Mesodermal cell (in vitro differentiated cells): ENCODE data around the gene CC2D1B. TPM values are rescaled to one million over a fixed set of nuclear protein-coding genes. Genes with fewer than 3 reads are reported as not detected.

ENCODE experiments used
- H3K27ac ChIP-seq: 2 replicates; pipeline ENCODE4 v1.7.0; 2013; ENCODE audit warnings: mild to moderate bottlenecking, low read depth, low read length, moderate library complexity; ENCODE audit not compliant: severe bottlenecking
- H3K36me3 ChIP-seq: 2 replicates; pipeline ENCODE4 v1.7.1; 2013; ENCODE audit warnings: mild to moderate bottlenecking, low read length, moderate library complexity; ENCODE audit not compliant: control insufficient read depth, insufficient read depth
- H3K4me1 ChIP-seq: one replicate; pipeline ENCODE4 v1.7.1; 2013; ENCODE audit warnings: mild to moderate bottlenecking, low read length; ENCODE audit not compliant: insufficient read depth, control insufficient read depth, poor library complexity, severe bottlenecking
- H3K4me3 ChIP-seq: 2 replicates; pipeline ENCODE4 v1.7.0; 2013; ENCODE audit warnings: low read length, control low read depth, mild to moderate bottlenecking; ENCODE audit not compliant: insufficient read depth, poor library complexity, severe bottlenecking; ENCODE audit errors: extremely low read depth
- H3K9me3 ChIP-seq: 2 replicates; pipeline ENCODE4 v1.7.1; 2013; ENCODE audit warnings: mild to moderate bottlenecking, low read length, moderate library complexity; ENCODE audit not compliant: control insufficient read depth
- WGBS, 2 experiments: methylation state at CpG; one replicate each; pipeline ENCODE4 v1.1.5; 2013; ENCODE audit warnings: missing lambda C conversion rate in 2 of 2; ENCODE audit not compliant: insufficient coverage in 2 of 2; 5-methylcytosine and 5-hydroxymethylcytosine counted together
- polyA plus RNA-seq, 2 experiments: library from polyadenylated mRNA; stranded (reverse); fragments of 50-300 nt; gene quantifications; one replicate each; pipeline ENCODE4 v1.2.3, GENCODE V29; 2013

CC2D1B gene, protein sequence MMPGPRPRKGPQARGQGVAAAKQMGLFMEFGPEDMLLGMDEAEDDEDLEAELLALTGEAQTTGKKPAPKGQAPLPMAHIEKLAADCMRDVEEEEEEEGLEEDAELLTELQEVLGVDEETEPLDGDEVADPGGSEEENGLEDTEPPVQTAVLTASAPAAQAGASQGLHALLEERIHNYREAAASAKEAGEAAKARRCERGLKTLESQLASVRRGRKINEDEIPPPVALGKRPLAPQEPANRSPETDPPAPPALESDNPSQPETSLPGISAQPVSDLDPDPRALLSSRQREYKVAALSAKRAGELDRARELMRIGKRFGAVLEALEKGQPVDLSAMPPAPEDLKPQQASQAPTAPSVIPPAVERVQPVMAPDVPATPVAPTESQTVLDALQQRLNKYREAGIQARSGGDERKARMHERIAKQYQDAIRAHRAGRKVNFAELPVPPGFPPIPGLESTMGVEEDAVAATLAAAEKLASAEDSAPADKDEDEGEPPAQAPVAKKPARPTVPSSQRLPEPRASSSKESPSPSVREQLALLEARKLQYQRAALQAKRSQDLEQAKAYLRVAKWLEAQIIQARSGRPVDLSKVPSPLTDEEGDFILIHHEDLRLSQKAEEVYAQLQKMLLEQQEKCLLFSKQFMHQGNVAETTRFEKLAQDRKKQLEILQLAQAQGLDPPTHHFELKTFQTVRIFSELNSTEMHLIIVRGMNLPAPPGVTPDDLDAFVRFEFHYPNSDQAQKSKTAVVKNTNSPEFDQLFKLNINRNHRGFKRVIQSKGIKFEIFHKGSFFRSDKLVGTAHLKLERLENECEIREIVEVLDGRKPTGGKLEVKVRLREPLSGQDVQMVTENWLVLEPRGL
- 15.2 TPM for polyA plus RNA-seq (2013, experiment 1 of 2)
- polyA plus RNA-seq (2013, experiment 2 of 2), result 14.3 TPM

DNA sequence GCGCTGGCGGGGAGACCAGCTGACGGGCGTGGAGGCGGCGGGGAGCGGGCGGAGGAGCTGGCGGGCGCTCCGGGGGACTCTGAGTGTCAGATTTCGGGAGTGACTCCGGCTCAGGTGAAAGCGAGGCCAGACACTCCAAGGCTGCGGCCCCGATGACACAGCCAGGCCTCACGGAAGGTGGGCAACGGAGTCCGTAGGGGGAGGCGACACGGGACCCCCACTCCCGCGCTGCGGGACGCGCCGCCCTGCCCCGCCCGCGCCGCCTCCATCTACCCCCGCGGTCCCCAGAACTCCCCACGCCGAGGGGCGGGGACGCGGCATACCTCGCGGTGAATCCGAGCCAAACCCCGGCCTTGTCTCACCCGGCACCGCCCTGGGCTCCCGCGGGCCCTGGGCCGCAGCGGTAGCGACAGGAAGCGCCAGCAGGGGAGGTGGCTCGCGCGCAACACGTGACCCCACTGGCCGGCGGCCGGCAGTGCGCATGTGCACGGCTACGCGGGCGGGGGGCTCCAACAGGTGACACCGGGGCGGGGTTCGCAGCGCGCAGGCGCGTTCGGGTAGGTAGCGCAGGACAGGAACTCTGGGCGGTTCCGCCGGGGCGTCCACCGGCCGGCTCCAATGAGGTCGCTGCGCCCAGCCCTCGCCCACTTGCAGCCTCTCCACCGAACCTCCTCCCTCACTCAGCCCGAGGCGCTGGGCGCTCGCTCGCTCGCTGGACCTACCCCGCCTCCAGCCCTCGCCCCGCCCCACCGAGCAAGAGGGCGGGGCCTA, at the start of gene CC2D1B:
TSS of gene CC2D1B (minus strand) at position 460 of the 771 bp plus-strand sequence. CDS start 1,585 bp downstream, outside the sequence.
- Histone ChIP-seq H3K9me3 (no peaks in the 10 kb centered on the region), H3K4me3 (peak within 1 kb of the TSS; percentile 95), H3K36me3 (peaks cover 39% of the 10 kb centered on the region), H3K27ac (peak within 1 kb of the TSS; percentile 87), H3K4me1 (peaks cover 8% of the 10 kb centered on the region)
- 1% methylated on average over 63 to 67 of the region's 92 CpGs for WGBS, 2 experiments

DNA sequence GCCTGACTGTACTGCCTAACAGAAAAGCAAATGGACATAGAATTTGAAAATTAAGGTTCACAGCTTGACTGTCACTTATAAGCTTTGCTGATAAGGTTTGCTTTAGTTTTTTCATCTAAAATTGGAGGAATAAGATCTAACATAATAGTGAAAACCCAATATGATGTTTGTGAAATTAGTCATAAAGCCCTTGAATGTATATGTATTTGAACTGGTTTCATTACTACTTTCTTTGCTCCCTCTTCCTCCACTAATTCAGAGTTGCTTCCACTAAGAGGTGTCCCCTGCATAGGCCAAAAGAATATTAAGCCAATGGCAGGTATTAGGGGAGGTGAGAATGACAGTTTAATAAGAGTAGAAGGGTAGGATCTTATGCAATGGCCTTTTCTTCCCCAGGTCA, 48.9 kb upstream of the CC2D1B start:
- Histone ChIP-seq H3K9me3 (no peaks in the 10 kb centered on the region), H3K4me1 (no peaks in the 10 kb centered on the region), H3K27ac (no peak overlapping the region), H3K4me3 (no peak overlapping the region), H3K36me3 (peaks cover 89% of the 10 kb centered on the region)

DNA sequence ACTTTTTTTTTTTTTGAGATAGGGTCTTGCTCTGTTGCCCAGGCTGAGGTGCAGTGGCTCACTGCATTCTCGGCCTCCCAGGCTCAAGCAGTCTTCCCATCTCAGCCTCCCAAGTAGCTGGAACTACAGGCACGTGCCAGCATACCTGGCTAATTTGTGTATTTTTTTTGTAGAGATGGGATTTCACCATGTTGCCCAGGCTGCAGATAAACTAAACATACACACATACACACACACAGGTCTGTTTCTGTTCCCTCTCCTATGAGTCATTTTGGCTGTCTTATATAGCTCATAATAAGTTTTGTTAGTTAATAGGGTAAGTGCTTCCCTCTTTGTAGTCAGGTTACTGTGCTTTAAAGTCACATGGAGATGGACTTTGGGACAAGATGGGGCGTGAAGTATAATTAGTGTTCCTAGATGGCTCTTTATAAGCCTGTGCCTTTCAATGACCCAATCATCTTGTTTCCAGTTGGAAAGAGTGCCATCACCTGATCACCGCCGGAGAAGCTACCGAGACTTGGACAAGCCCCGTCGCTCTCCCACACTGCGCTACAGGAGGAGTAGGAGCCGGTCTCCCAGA, 47.5 kb upstream of the CC2D1B start:
- no peak overlapping the region for H3K27ac ChIP-seq
- no peaks in the 10 kb centered on the region for H3K4me1 ChIP-seq
- WGBS, 2 experiments, result 94 to 97% methylated on average over 9 of the region's 10 CpGs
- no peak overlapping the region for H3K4me3 ChIP-seq
- H3K36me3 ChIP-seq, result peaks cover 93% of the 10 kb centered on the region
- no peaks in the 10 kb centered on the region for H3K9me3 ChIP-seq

DNA sequence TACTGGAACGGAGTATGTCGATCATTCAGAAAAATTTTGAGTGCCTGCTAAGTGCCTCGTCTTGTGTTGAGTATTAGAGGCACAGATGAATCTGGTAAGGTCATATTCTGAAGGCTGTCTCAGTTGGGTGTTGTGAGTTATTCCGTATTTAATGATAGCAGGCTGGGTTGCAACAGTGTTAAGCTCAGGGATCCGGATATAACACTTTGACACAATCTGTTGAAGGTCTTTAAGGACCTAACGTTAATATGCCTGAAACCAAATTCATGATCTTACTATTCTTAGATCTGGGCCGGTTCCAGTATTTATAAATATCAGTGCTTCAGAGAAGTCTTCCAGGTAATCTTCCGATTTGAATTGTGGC, 39.0 kb upstream of the CC2D1B start:
- Histone ChIP-seq H3K4me3 (peak overlapping the region; percentile 67), H3K27ac (peak overlapping the region; percentile 85), H3K36me3 (peaks cover 56% of the 10 kb centered on the region), H3K9me3 (no peaks in the 10 kb centered on the region), H3K4me1 (peaks cover 12% of the 10 kb centered on the region)
- WGBS, 2 experiments, result 8 to 16% methylated on average over 6 of the region's 8 CpGs

DNA sequence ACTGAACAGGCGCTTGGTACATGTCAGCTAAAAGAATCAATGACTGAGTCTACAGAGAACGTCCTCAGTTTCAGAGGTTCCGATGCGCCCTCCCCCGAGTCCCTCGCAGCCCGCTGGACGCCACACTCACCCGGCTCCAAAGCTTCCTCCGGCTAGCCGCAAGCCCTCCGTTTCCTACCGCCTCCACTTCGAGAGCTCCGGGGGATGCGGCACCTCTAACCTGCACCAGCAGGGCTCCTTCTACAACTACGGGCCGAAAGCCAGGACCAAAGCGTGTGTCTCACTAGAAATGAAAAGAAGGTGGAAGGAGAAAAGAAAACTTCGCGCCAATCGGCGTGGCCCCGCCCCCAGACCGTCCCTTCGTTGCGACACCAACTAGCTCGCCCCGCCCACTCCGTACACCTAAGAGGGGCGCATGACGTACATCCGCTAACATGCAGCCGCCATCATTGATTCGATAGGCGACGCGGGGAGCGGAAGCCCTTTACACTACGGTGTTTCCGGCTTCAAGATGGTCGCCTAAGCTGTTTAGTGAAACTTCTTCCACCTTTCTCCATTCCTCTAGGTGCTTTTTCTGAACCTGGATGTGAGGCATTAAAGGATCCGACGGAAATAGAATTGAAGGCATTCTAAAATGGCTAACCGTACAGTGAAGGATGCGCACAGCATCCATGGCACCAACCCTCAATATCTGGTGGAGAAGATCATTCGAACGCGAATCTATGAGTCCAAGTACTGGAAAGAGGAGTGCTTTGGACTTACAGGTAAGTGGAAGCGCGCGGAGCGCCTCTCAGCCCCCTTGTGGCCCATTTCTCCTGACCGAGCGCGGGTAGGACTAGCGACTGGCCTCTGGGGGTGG, 38.3 kb upstream of the CC2D1B start, which contains the start of the genes ORC1 and PRPF38A:
TSS of gene ORC1 (minus strand) at position 308 of the 859 bp plus-strand sequence. CDS start 2,200 bp downstream, outside the sequence.
TSS of gene PRPF38A (plus strand) at position 487 of the 859 bp plus-strand sequence. CDS start at position 635, 148 bp downstream.
- H3K36me3 ChIP-seq, result peaks cover 56% of the 10 kb centered on the region
- H3K9me3 ChIP-seq, result no peaks in the 10 kb centered on the region
- peaks cover 12% of the 10 kb centered on the region for H3K4me1 ChIP-seq
- WGBS, 2 experiments, result 0% methylated on average over 43 to 50 of the region's 57 CpGs
- H3K4me3 ChIP-seq, result peak within 1 kb of the TSS; percentile 67
- H3K27ac ChIP-seq, result peak within 1 kb of the TSS; percentile 85

DNA sequence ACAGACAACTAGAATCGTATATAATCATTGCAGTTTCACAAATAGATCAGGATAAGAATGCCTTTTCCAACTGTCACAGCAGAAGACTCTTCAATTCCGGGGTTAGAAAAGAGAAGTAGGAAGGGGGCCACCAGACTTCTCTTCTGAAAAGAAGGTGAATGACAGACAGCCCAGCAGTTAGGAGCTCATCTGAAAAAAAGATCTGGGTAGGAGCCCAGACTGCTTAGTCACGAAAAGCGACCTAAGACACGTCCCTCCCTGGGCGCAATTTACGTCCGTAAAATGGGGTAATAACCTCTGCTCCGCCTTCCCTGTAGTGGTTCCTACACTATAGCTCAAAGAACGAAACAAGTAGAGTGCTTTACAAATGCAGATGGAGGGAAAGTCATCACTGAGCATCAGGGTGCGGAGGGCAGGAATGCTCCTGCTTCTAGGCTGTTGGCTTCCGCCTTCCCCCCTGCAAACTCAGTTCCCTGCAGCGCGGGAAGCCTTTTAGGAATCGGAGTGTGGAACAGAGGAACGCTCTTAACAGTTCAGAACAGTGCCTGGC, 37.6 kb upstream of the CC2D1B start:
- Histone ChIP-seq H3K4me1 (peaks cover 12% of the 10 kb centered on the region), H3K27ac (peak overlapping the region; percentile 85), H3K4me3 (peak overlapping the region; percentile 67), H3K9me3 (no peaks in the 10 kb centered on the region), H3K36me3 (peaks cover 54% of the 10 kb centered on the region)
- WGBS, 2 experiments, result 0% methylated on average over 4 to 13 of the region's 16 CpGs

DNA sequence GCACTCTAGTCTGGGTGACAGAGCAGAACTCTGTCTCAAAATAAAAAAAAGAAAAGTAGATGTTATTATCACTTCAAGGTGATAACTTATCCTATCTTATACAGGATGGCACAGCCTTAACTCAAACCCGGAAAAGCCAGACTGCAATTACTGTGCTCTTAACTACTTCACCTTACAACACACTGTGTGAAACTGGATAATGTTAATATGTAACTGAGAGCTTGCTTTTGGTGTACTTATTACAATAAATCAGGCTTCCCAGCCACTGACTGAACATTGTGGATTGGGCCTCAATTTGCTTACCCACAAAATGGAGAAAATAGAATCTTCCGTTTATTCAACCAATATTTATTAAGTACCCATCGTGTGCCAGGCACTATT, 36.8 kb upstream of the CC2D1B start:
- Histone ChIP-seq H3K4me1 (peaks cover 12% of the 10 kb centered on the region), H3K9me3 (no peaks in the 10 kb centered on the region), H3K4me3 (peak overlapping the region; percentile 67), H3K27ac (no peak overlapping the region), H3K36me3 (peaks cover 48% of the 10 kb centered on the region)
- WGBS, 2 experiments, result no CpG with 5 or more reads among the region's 3 CpGs

DNA sequence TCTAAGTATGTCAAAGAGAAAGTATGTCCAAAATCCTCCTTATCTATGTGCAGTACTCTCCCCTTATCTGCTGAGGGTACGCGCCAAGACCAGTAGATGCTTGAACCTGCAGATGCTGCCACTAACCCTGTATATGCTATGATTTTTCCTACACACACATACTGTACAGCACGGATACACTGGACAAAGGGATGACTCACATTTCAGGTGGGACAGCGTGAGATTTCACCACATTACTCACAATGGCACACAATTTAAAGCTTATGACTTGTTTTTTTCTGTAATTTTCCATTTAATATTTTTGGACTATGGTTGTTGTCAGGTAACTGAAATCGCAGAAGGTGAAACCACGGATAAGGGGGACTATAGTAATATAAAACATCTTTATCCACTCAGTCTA, 34.1 kb upstream of the CC2D1B start:
- Histone ChIP-seq H3K36me3 (peaks cover 60% of the 10 kb centered on the region), H3K4me1 (peaks cover 6% of the 10 kb centered on the region), H3K9me3 (no peaks in the 10 kb centered on the region), H3K4me3 (no peak overlapping the region), H3K27ac (no peak overlapping the region)
- WGBS, 2 experiments, result 90 to 100% methylated on average over 2 to 3 of the region's 6 CpGs

DNA sequence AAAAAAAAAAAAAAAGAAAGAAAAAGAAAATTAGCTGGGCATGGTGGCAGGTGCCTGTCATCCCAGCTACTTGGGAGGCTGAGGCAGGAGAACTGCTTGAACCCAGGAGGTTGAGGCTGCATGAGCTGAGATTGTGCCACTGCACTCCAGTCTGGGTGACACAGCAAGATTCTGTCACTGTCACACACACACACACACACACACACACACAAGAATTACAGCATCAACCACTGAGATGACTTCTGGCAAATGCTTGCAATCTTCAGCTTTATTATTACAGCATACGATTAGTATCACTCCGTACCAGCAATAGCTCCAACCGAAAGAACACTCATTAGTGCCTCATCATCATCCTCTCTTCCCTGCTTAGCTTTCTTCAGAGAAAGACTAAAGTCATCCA, 33.6 kb upstream of the CC2D1B start:
- peaks cover 65% of the 10 kb centered on the region for H3K36me3 ChIP-seq
- 89 to 96% methylated on average over 3 of the region's 3 CpGs for WGBS, 2 experiments
- peaks cover 6% of the 10 kb centered on the region for H3K4me1 ChIP-seq
- H3K4me3 ChIP-seq, result no peak overlapping the region
- H3K9me3 ChIP-seq, result no peaks in the 10 kb centered on the region
- H3K27ac ChIP-seq, result no peak overlapping the region
